ENCODE results near the gene FMO3.
A peak's percentile ranks its signal among the peaks of the same experiment; 100 is the strongest.

Gene FMO3

DNA sequence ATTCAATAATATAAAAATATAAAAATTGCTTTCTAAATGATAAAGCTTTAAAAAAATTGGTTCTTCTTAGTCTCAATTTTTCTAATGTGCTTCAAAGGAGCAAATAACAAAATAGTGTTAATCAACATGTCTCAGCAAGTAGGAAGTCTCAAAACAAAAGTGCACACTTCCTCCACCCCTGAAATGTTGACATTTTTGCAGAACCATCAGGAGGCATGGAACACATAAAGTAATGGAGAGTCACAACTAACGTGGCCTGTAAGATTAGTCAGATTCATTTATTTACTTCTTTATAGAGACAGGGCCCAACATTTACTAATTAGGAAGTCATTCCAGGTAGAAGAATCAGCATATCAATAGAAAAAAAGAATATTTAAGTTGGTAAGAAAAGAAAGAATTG, 59.5 kb downstream of the FMO3 start:
- in situ Hi-C loops (cut with MboI; ENCODE audit: low pct_unique_long_range_greater_than_20kb, low sequenced_read_pairs) = no loop called here
- DNase-seq = no peak

DNA sequence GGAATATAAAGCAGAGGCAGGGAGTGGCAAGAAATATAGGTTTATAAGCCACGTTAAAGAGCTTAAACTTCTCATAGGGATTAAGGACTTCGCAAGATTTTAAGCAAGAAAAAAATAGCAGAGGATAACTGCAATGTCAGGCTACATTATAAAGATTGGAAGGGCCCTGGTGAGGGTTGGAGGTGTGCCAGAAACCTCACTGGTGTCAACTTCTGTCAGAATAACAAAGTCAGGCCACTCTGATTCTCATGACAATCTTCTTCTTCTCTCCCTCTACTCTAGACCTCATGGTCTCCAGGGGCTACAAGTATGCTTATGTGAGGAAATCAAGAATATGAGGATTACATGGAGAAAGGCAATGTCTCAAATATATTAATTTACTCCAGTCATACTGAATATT, 61.8 kb downstream of the FMO3 start:
- in situ Hi-C loops (cut with MboI; ENCODE audit: low pct_unique_long_range_greater_than_20kb, low sequenced_read_pairs) = no loop called here

DNA sequence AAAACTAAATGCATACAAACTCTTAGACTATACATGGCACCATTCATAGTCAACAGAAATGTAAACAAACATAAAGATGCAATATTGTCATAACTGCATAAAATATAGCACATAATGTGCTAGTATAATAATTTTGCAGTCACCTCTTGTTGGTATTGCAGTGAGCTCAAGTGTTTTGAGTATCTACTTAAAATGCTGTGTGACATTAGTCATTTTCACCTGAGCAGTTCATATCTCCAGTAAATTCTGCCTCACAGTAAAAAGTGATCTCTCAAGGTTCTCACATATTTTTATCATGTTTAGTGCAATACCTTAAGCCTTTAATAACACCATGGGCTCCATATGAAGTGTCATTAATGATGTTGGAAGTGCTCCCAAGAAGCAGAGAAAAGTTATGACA, 64.8 kb downstream of the FMO3 start:
- in situ Hi-C loops (cut with MboI; ENCODE audit: low pct_unique_long_range_greater_than_20kb, low sequenced_read_pairs) = no loop called here
- DNase-seq = no peak

More for the DNA sequence above, 61.8 kb downstream of the FMO3 start:
- DNase-seq = no peak

DNA sequence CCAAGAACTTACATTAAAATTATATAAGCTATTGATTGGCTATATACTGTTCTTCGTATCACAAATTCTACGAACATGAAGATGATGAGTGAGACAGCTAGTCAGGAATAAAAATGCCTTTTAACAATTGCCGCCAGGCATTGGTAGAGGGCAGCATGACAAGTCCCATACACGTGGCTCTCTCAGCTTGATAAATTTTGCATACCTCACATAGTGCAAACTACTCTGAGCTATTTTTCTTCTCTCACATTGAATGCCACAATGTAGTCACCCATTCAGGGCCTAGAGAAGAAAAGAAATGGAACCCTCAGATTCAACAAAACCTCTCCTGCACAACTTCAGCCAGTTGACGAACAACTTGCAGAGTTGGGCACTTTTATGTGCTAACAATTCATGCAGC, 67.4 kb downstream of the FMO3 start:
- in situ Hi-C loops (cut with MboI; ENCODE audit: low pct_unique_long_range_greater_than_20kb, low sequenced_read_pairs) = no loop called here
- no peak for DNase-seq

DNA sequence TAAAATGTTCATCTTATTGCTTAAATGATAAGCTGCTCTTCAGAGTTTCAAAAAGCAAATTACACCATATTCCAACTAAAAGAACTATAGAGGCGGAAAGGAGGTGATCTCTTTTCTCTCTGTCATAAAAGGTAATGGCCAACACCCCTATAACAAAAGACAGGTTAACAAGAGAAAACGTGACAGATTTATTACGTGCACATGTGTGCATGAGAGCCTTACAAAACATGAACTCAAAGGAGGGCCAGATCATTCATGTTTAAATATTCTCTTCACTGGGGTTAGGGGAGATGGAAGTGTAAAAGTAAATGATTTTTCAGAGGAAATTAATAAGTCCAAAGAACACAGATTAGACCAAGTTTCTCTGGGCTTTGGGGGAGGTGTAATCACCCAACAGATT, 67.8 kb downstream of the FMO3 start:
- no peak for DNase-seq
- in situ Hi-C loops (cut with MboI; ENCODE audit: low pct_unique_long_range_greater_than_20kb, low sequenced_read_pairs) = no loop called here

DNA sequence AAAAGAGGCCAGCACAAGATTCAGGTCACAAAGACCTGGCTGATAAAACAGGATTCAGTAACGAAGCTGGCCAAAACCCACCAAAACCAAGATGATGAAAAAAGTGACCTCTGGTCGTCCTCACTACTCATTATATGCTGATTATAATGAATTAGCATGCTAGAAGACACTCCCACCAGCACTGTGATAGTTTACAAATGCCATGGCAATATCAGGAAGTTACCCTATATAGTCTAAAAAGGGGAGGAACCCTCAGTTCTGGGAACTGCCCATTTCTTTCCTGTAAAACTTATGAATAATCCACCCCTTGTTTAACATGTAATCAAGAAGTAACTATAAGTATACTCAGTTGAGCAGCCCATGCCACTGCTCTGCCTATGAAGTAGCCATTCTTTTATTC, 68.4 kb downstream of the FMO3 start:
- in situ Hi-C loops (cut with MboI; ENCODE audit: low pct_unique_long_range_greater_than_20kb, low sequenced_read_pairs) = no loop called here
- DNase-seq = no peak

DNA sequence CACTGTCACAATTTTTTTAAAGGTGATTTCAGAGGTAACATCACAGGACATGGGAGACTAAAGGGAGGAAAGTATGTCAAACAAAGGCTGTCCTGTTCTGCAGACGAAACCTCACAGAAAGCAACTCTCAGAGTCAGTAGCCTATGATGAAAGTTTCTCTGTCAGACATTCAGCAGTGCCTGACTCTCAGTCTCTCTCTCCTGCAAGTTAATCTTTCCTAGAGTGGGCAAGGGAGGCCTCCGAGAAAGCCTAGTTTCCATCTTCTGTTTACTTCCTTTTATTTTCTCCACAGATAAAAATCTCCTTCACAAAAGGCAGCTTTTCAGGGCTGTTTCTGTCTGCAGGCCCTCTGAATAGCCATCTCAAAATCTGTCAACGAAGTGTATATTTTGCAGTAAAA, 69.5 kb downstream of the FMO3 start:
- in situ Hi-C loops (cut with MboI; ENCODE audit: low pct_unique_long_range_greater_than_20kb, low sequenced_read_pairs) = no loop called here
- DNase-seq = peak; percentile 4

DNA sequence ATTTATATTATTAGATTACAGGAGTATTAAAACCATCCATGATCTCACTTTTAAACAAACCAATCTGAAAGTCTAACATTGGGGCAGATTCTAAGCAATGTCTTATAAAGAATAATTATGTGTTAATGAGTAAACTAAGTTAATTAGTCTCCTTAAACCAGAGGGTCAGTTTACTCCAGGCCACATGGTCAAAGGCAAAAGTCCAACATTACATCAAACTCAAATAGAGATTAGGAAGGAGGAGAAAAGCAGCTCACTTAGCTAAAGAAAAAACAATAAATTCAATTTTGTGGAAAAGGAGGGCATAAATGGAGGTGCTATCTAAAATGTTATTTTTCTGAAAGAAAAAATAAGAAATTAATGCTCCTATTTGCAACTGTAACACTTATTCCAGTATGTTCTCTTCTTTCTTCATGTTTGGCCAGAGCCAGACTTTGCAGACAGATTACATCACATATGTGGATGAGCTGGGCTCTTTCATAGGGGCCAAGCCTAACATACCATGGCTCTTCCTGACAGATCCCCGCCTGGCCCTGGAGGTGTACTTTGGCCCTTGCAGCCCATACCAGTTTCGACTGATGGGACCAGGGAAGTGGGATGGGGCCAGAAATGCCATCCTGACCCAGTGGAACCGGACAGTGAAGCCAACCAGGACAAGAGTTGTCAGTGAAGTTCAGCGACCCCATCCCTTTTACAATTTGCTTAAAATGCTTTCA, 70.1 kb downstream of the FMO3 start:
- in situ Hi-C loops (cut with MboI; ENCODE audit: low pct_unique_long_range_greater_than_20kb, low sequenced_read_pairs) = no loop called here
- DNase-seq = no peak

DNA sequence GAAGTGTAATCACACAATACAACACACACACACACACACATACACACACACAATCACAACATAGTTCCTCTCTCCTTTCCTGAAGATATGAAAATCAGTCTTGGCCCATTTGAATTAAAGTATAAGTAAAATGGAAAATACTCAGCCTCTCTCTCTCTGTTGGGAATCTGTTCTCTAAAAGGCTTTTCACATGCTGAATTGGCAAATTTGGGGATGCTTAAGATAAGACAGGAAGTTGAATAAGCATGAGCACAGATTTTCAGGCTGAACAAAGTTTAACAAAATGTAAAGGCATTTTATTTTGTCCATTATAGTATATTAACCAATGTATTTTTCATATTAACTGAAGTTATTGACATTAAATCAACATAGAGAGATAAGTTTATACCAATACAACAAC, 70.7 kb downstream of the FMO3 start:
- no peak for DNase-seq
- in situ Hi-C loops (cut with MboI; ENCODE audit: low pct_unique_long_range_greater_than_20kb, low sequenced_read_pairs) = no loop called here

DNA sequence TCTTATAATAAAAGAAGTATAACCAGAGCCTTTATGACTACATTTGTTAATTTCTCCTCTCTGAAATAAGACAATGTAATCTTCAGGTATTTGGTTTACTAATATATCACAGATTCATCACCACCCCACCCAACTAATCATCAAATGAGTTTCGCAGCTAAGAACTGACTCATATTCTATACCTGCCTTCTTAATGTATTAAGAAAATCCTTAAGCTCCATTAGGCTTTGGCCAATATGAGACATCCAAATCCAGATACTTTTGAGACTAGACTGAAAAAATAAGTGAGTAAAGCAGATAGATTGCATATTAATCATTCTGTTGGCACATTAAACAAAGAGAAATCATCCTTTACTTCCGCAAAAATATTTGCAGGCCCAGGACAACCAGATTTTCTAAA, 75.7 kb downstream of the FMO3 start:
- no peak for DNase-seq
- in situ Hi-C loops (cut with MboI; ENCODE audit: low pct_unique_long_range_greater_than_20kb, low sequenced_read_pairs) = no loop called here

Data from KBM-7 (cell line).